A549 (cell line): Measurements from ENCODE around the gene MYOC. TPM values are rescaled to one million over a fixed set of nuclear protein-coding genes. Genes with fewer than 3 reads are reported as not detected.
A peak's percentile ranks its signal among the peaks of the same experiment; 100 is the strongest.

Experiments
- ATAC-seq, 2 experiments: fragments of 200-7000 bp in 1 of 2; fragments of >200 bp in 1 of 2; cut with Nextera tagmentation in 1 of 2; cut with Tn5 transposase in 1 of 2; 3 replicates each; pipeline versions ENCODE4 v1.8.0 to v1.9.1; 2018 to 2020; ENCODE audit warnings: mild to moderate bottlenecking in 1 of 2, moderate library complexity in 1 of 2
- CTCF ChIA-PET: fragments of 300-600 bp; sonication (Branson Sonifier 250); formaldehyde crosslinking; extraction: SDS; loops from one replicate; lab custom pipeline; 2021; ENCODE audit warnings: antibody characterized with exemption, inconsistent platforms; lab: Yijun Ruan, JAX
- POLR2A ChIA-PET: fragments of 350-600 bp; formaldehyde crosslinking; extraction: SDS; loops from one replicate; lab custom pipeline; 2021; ENCODE audit warnings: antibody characterized with exemption, inconsistent platforms; lab: Yijun Ruan, JAX
- DNase-seq, 2 experiments: peaks; one replicate each; pipeline versions ENCODE4 v3.0.0 to v3.0.0-alpha.2; 2011 to 2016; ENCODE audit warnings: low read depth in 1 of 2, low spot score in 1 of 2
- FAIRE-seq: peaks from 2 replicates; lab custom pipeline; 2011; peaks lifted over from hg19 to GRCh38; lab: Jason Lieb, UNC
- H3K27ac ChIP-seq, 2 experiments: fragments of >200 bp; sonication (Bioruptor Twin); formaldehyde crosslinking; 3 replicates each; pipeline ENCODE4 v1.5.1; 2016 to 2017
- H3K4me1 ChIP-seq: fragments of >200 bp; sonication (Bioruptor Twin); formaldehyde crosslinking; 3 replicates; pipeline ENCODE4 v1.6.1; 2016
- H3K4me2 ChIP-seq: fragments of >200 bp; sonication (Bioruptor Twin); formaldehyde crosslinking; 3 replicates; pipeline ENCODE4 v1.6.1; 2016
- H3K4me3 ChIP-seq: fragments of >200 bp; sonication (Bioruptor Twin); formaldehyde crosslinking; 3 replicates; pipeline ENCODE4 v1.5.1; 2016
- H3K9me3 ChIP-seq: fragments of >200 bp; sonication (Bioruptor Twin); formaldehyde crosslinking; 3 replicates; pipeline ENCODE4 v1.6.1; 2016
- BCL3 ChIP-seq: fragments of >200 bp; sonication (Bioruptor Twin); formaldehyde crosslinking; IDR thresholded peaks from 3 replicates; pipeline ENCODE4 v1.6.1; 2016
- CBX8 ChIP-seq: fragments of 200-600 bp; sonication (generic); IDR thresholded peaks from 2 replicates; pipeline ENCODE4 v1.6.1; 2016
- CEBPB ChIP-seq, 2 experiments: fragments of >200 bp in 1 of 2; sonication (Bioruptor Twin) in 1 of 2; formaldehyde crosslinking in 1 of 2; IDR thresholded peaks; 2 replicates each; pipeline ENCODE4 v1.6.1; 2012 to 2016
- CHD4 ChIP-seq: fragments of 200-600 bp; sonication (generic); IDR thresholded peaks from 2 replicates; pipeline ENCODE4 v1.6.1; 2016; ENCODE audit warnings: antibody characterized with exemption, mild to moderate bottlenecking, borderline replicate concordance
- EHF ChIP-seq: fragments of 250-450 bp; sonication (Bioruptor Pico); IDR thresholded peaks from 2 replicates; pipeline ENCODE4 v1.5.0; 2020; ENCODE audit warnings: mild to moderate bottlenecking
- EP300 ChIP-seq, 2 experiments: fragments of >200 bp; sonication (Bioruptor Twin); formaldehyde crosslinking; IDR thresholded peaks; 2 replicates in 1 of 2; 3 replicates in 1 of 2; pipeline ENCODE4 v1.6.1; 2016 to 2017
- FOSL2 ChIP-seq, 2 experiments: fragments of 450-650 bp in 1 of 2; fragments of >200 bp in 1 of 2; sonication (Bioruptor Twin) in 1 of 2; formaldehyde crosslinking; IDR thresholded peaks; 2 replicates each; pipeline versions ENCODE4 v1.5.0 to v1.6.1; 2016 to 2020; ENCODE audit warnings: mild to moderate bottlenecking in 1 of 2, moderate library complexity in 1 of 2
- HOXA7 ChIP-seq: fragments of 250-450 bp; sonication (Bioruptor Pico); IDR thresholded peaks from 2 replicates; pipeline ENCODE4 v1.5.0; 2020; ENCODE audit warnings: mild to moderate bottlenecking, moderate library complexity
- HOXB5 ChIP-seq: fragments of 250-450 bp; sonication (Bioruptor Pico); IDR thresholded peaks from 2 replicates; pipeline ENCODE4 v1.5.0; 2020; ENCODE audit warnings: mild to moderate bottlenecking, moderate library complexity
- KDM5A ChIP-seq: fragments of 200-600 bp; sonication (generic); IDR thresholded peaks from 2 replicates; pipeline ENCODE4 v1.6.1; 2016; ENCODE audit warnings: antibody characterized with exemption, mild to moderate bottlenecking
- MAFK ChIP-seq: fragments of 450-650 bp; IDR thresholded peaks from 2 replicates; pipeline ENCODE4 v1.6.1; 2014; ENCODE audit not compliant: partially characterized antibody
- MAZ ChIP-seq: fragments of 150-350 bp; IDR thresholded peaks from 2 replicates; pipeline ENCODE4 v1.6.1; 2014; ENCODE audit warnings: antibody characterized with exemption, low read depth, low read length, borderline replicate concordance
- NPAS2 ChIP-seq: fragments of 250-450 bp; sonication (Bioruptor Pico); IDR thresholded peaks from 2 replicates; pipeline ENCODE4 v1.8.0; 2022; ENCODE audit warnings: mild to moderate bottlenecking, moderate library complexity, borderline replicate concordance
- PBX3 ChIP-seq: IDR thresholded peaks from 2 replicates; pipeline ENCODE4 v1.6.1; 2012
- POLR2A ChIP-seq: IDR thresholded peaks from 2 replicates; pipeline ENCODE4 v1.6.1; 2012; ENCODE audit warnings: mild to moderate bottlenecking, low read length
- RAD21 ChIP-seq, 2 experiments: fragments of >200 bp in 1 of 2; sonication (Bioruptor Twin) in 1 of 2; formaldehyde crosslinking in 1 of 2; IDR thresholded peaks in 1 of 2; conservative IDR thresholded peaks in 1 of 2; 2 replicates in 1 of 2; 3 replicates in 1 of 2; pipeline ENCODE4 v1.6.1; 2012 to 2018; ENCODE audit warnings: inconsistent platforms in 1 of 2
- RARB ChIP-seq: fragments of 250-450 bp; sonication (Bioruptor Pico); IDR thresholded peaks from 2 replicates; pipeline ENCODE4 v1.8.0; 2021; ENCODE audit warnings: mild to moderate bottlenecking, moderate library complexity
- RCOR1 ChIP-seq: fragments of 150-350 bp; IDR thresholded peaks from 2 replicates; pipeline ENCODE4 v1.6.1; 2014; ENCODE audit warnings: antibody characterized with exemption, low read length, low read depth
- SREBF2 ChIP-seq: fragments of 450-650 bp; IDR thresholded peaks from 2 replicates; pipeline ENCODE4 v1.6.1; 2014; ENCODE audit warnings: mild to moderate bottlenecking, moderate library complexity
- TFCP2L1 ChIP-seq: fragments of 250-450 bp; sonication (Bioruptor Pico); IDR thresholded peaks from 2 replicates; pipeline ENCODE4 v1.5.0; 2021; ENCODE audit warnings: mild to moderate bottlenecking
- USF2 ChIP-seq: fragments of 450-650 bp; IDR thresholded peaks from 2 replicates; pipeline ENCODE4 v1.6.1; 2014; ENCODE audit warnings: antibody characterized with exemption
- ZFP36 ChIP-seq: fragments of 450-650 bp; IDR thresholded peaks from 2 replicates; pipeline ENCODE4 v1.6.1; 2014; ENCODE audit warnings: borderline replicate concordance; ENCODE audit not compliant: partially characterized antibody
- WGBS: methylation state at CpG from one replicate; pipeline ENCODE4 v1.1.6; 2017; ENCODE audit errors: missing lambda C conversion rate; 5-methylcytosine and 5-hydroxymethylcytosine counted together
- polyA plus RNA-seq, 4 experiments: library from polyadenylated mRNA; depleted of rRNA in 3 of 4; stranded (reverse); fragments of >200 nt; fragmentation: RNase III in 1 of 4; extraction: RNeasy Plus Mini Kit Qiagen cat#74134 plus additional on column Dnase treatment in 1 of 4; gene quantifications; 2 replicates in 3 of 4; 3 replicates in 1 of 4; pipeline ENCODE4 v1.2.3, GENCODE V29; 2011 to 2017

MYOC gene
- polyA plus RNA-seq, 2 of the 4 experiments (the other 2 are of a cell fraction) = not detected

GRCh38 chr1:171654201-171654941 lies 1.9 kb upstream of the MYOC start:
- Histone ChIP-seq H3K27ac (no peak overlapping the region), H3K4me2 (peak overlapping the region; percentile 11; the same call in 2 of the 3 replicates), H3K9me3 (no peaks in the 10 kb centered on the region), H3K4me3 (no peak overlapping the region), H3K4me1 (peaks cover 16% of the 10 kb centered on the region; the same call in 2 of the 3 replicates)
- no peak for TF ChIP-seq HOXB5
- no peak for TF ChIP-seq KDM5A
- no peak for TF ChIP-seq SREBF2
- no peak for FAIRE-seq
- peak in 1 of 2 experiments; percentile 13; a peak in 3 of 6 replicates for ATAC-seq
- DNase-seq = no peak
- ChIA-PET POLR2A (no interaction called here), CTCF (interaction anchor here (0.5 to 6.6 kb wide), 7 partner anchors 8 to 71 kb away, joined by 3 to 48 read pairs (median 4); no protein-coding TSS in a partner anchor)
- 72% methylated on average over 8 of the region's 8 CpGs for WGBS

GRCh38 chr1:171653796-171654195 lies 1.3 kb upstream of the MYOC start:
- peak overlapping the region; percentile 11; the same call in 2 of the 3 replicates for H3K4me2 ChIP-seq
- no peak overlapping the region for H3K4me3 ChIP-seq
- POLR2A ChIA-PET = no interaction called here
- ATAC-seq (no peak), FAIRE-seq (no peak)
- CTCF ChIA-PET = interaction anchor here (1.2 to 6.6 kb wide), 2 partner anchors 9 to 29 kb away, joined by 3 to 48 read pairs; no protein-coding TSS in a partner anchor
- H3K27ac ChIP-seq = no peak overlapping the region
- H3K9me3 ChIP-seq = no peaks in the 10 kb centered on the region
- TF ChIP-seq HOXA7 (CRISPR knock-in tag) (no peak), HOXB5 (no peak), RCOR1 (no peak), FOSL2 (IDR thresholded peaks at IDR 0.05) (no peak), FOSL2 (CRISPR knock-in tag; IDR thresholded peaks at IDR 0.05) (no peak), BCL3 (no peak), CHD4 (no peak), TFCP2L1 (CRISPR knock-in tag) (no peak), PBX3 (no peak), EP300 (IDR thresholded peaks at IDR 0.05) (no peak), MAZ (no peak)
- TF ChIP-seq, all 56 proteins: peak for 0
- 16% methylated on average over 1 of the region's 1 CpG for WGBS
- H3K4me1 ChIP-seq = peaks cover 16% of the 10 kb centered on the region; the same call in 2 of the 3 replicates
- DNase-seq = no peak

GRCh38 chr1:171646249-171646560 lies 6.3 kb downstream of the MYOC start:
- H3K4me3 ChIP-seq = no peak overlapping the region
- H3K4me1 ChIP-seq = no peaks in the 10 kb centered on the region
- H3K9me3 ChIP-seq = no peaks in the 10 kb centered on the region
- no peak overlapping the region for H3K27ac ChIP-seq
- 80% methylated on average over 1 of the region's 1 CpG for WGBS
- FAIRE-seq = no peak
- TF ChIP-seq SREBF2 (no peak), ZFP36 (peak; percentile 51)
- POLR2A ChIA-PET = interaction anchor here (1.3 kb wide), 1 partner anchor 135 kb away, joined by 7 read pairs; the partner anchor contains the start of gene METTL13
- ATAC-seq = no peak
- CTCF ChIA-PET = interaction anchor here (0.7 to 3.5 kb wide), 10 partner anchors 9 to 340 kb away, joined by 3 to 48 read pairs (median 20); partner anchors contain the start of genes MYOCOS and VAMP4
- no peak for DNase-seq
- H3K4me2 ChIP-seq = no peak overlapping the region

- H3K4me2 ChIP-seq = no peak overlapping the region; the same call in 2 of the 3 replicates
- no peak overlapping the region for H3K27ac ChIP-seq
- H3K4me1 ChIP-seq = no peaks in the 10 kb centered on the region
- CTCF ChIA-PET = interaction anchor here (0.7 to 3.5 kb wide), 25 partner anchors 10 to 784 kb away, joined by 3 to 48 read pairs (median 6); partner anchors contain the start of genes MYOCOS, PRRC2C and VAMP4
- no peaks in the 10 kb centered on the region for H3K9me3 ChIP-seq
- ATAC-seq (peak; percentile 7 to 10; a peak in 3 of 6 replicates), DNase-seq (no peak), FAIRE-seq (no peak)
- TF ChIP-seq MAFK (no peak), RAD21 (conservative IDR thresholded peaks at IDR 0.05 in 1 of 2, IDR thresholded peaks at IDR 0.05 in 1 of 2) (no peak), RARB (CRISPR knock-in tag) (no peak), EHF (CRISPR knock-in tag) (no peak), EP300 (IDR thresholded peaks at IDR 0.05) (no peak), CEBPB (IDR thresholded peaks at IDR 0.05) (no peak), NPAS2 (CRISPR knock-in tag) (no peak), POLR2A (no peak), CBX8 (no peak), USF2 (no peak)
- H3K4me3 ChIP-seq = no peak overlapping the region
- WGBS = 70% methylated on average over 8 of the region's 8 CpGs
- POLR2A ChIA-PET = interaction anchor here (1.3 kb wide), 1 partner anchor 136 kb away, joined by 7 read pairs; the partner anchor contains the start of gene METTL13
These were observed 6.8 kb downstream of the MYOC start for GRCh38 chr1:171645553-171646248.
